ENCODE data around the gene CRADD. TPM values are rescaled to one million over a fixed set of nuclear protein-coding genes. Genes with fewer than 3 reads are reported as not detected.

CRADD gene
- polyA plus RNA-seq, 1 of the 3 experiments (the other 2 are of a cell fraction): 13.6 TPM

GRCh38 chr12:93908846-93909567 lies 231.8 kb downstream of the CRADD start:
- no peaks in the 10 kb centered on the region for H3K79me2 ChIP-seq (ENCODE audit: insufficient read depth)
- no peaks in the 10 kb centered on the region for H3K9me2 ChIP-seq
- TF ChIP-seq, protein P1, sequence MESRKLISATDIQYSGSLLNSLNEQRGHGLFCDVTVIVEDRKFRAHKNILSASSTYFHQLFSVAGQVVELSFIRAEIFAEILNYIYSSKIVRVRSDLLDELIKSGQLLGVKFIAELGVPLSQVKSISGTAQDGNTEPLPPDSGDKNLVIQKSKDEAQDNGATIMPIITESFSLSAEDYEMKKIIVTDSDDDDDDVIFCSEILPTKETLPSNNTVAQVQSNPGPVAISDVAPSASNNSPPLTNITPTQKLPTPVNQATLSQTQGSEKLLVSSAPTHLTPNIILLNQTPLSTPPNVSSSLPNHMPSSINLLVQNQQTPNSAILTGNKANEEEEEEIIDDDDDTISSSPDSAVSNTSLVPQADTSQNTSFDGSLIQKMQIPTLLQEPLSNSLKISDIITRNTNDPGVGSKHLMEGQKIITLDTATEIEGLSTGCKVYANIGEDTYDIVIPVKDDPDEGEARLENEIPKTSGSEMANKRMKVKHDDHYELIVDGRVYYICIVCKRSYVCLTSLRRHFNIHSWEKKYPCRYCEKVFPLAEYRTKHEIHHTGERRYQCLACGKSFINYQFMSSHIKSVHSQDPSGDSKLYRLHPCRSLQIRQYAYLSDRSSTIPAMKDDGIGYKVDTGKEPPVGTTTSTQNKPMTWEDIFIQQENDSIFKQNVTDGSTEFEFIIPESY (IDR thresholded peaks at IDR 0.05; ENCODE audit: borderline replicate concordance, low read depth): no peak
- TF ChIP-seq RFX5 (IDR thresholded peaks at IDR 0.05; ENCODE audit: low read length) (no peak), ELF1 (IDR thresholded peaks at IDR 0.05) (no peak), EP300 (IDR thresholded peaks at IDR 0.05; ENCODE audit: borderline replicate concordance in 1 of 2, low read depth in 1 of 2, low read length in 1 of 2) (no peak), NRF1 (IDR thresholded peaks at IDR 0.05; ENCODE audit: low read depth, low read length) (no peak), RAD21 (IDR thresholded peaks at IDR 0.05; ENCODE audit: low read length) (no peak), MEF2A (IDR thresholded peaks at IDR 0.05; ENCODE audit: borderline replicate concordance, low read depth) (no peak), GATA2 (CRISPR knock-in tag; IDR thresholded peaks at IDR 0.05) (no peak), JUND (IDR thresholded peaks at IDR 0.05) (no peak), RXRA (IDR thresholded peaks at IDR 0.05; ENCODE audit: borderline replicate concordance, low read depth) (no peak), PBX3 (IDR thresholded peaks at IDR 0.05) (no peak), NFIC (IDR thresholded peaks at IDR 0.05; ENCODE audit: borderline replicate concordance) (no peak), SIN3A (IDR thresholded peaks at IDR 0.05; ENCODE audit: borderline replicate concordance, low read depth, low read length) (no peak), REST (IDR thresholded peaks at IDR 0.05; ENCODE audit: low read depth, low read length) (no peak), MAX (IDR thresholded peaks at IDR 0.05; ENCODE audit: low read depth) (no peak), FOXM1 (IDR thresholded peaks at IDR 0.05; ENCODE audit: low read depth) (no peak), CHD2 (IDR thresholded peaks at IDR 0.05; ENCODE audit: low read length, partially characterized antibody) (no peak)
- H3K27me3 ChIP-seq (ENCODE audit: insufficient read depth): no peaks in the 10 kb centered on the region
- no peak overlapping the region for H3K4me2 ChIP-seq
- H3K4me3 ChIP-seq (ENCODE audit: low read depth in 2 of 2, low read length in 1 of 2): no peak overlapping the region
- peaks cover 10% of the 10 kb centered on the region for H3F3A ChIP-seq (replicated peaks; ENCODE audit: insufficient read depth)
- no peak overlapping the region for H2AFZ ChIP-seq (ENCODE audit: low read depth)
- CTCF ChIA-PET: no interaction called here
- no peaks in the 10 kb centered on the region for H4K20me1 ChIP-seq (ENCODE audit: insufficient read depth)
- no peak for DNase-seq
- H3K9me3 ChIP-seq: no peaks in the 10 kb centered on the region
- POLR2A ChIA-PET: no interaction called here
- no peak overlapping the region for H3K9ac ChIP-seq
- peaks cover 0 to 6% of the 10 kb centered on the region in 2 experiments; a peak in 1 of 4 replicates for H3K4me1 ChIP-seq (ENCODE audit: control insufficient read depth in 1 of 2, insufficient read depth in 2 of 2, low read depth in 1 of 2, low read length in 1 of 2)
- H3K36me3 ChIP-seq (replicated peaks in 1 of 2; ENCODE audit: control insufficient read depth in 1 of 2, insufficient read depth in 2 of 2, low read length in 1 of 2): no peaks in the 10 kb centered on the region
- 78% methylated on average over 12 of the region's 12 CpGs for WGBS (ENCODE audit: low lambda C conversion rate)
- H3K27ac ChIP-seq (ENCODE audit: low read depth in 2 of 2, low read length in 1 of 2): no peak overlapping the region; a peak in 1 of 4 replicates
